H1 (cell line): ENCODE measurements around the gene ZNF483. TPM values are rescaled to one million over a fixed set of nuclear protein-coding genes. Genes with fewer than 3 reads are reported as not detected.

Experiments used
- CTCF ChIA-PET: fragments of 300-600 bp; sonication (Branson Sonifier 250); formaldehyde crosslinking; loops from one replicate; lab custom pipeline; 2021; ENCODE audit not compliant: partially characterized antibody; lab: Charles Lee
- POLR2A ChIA-PET: fragments of 300-600 bp; sonication (Branson Sonifier 250); formaldehyde crosslinking; loops from one replicate; lab custom pipeline; 2021; ENCODE audit warnings: inconsistent platforms; ENCODE audit not compliant: partially characterized antibody; lab: Charles Lee
- DNase-seq, 2 experiments: peaks; one replicate each; pipeline versions ENCODE4 v3.0.0 to v3.0.0-alpha.2; 2010 to 2022; ENCODE audit warnings: low spot score in 2 of 2, low read depth in 1 of 2, mixed read lengths in 1 of 2
- FAIRE-seq: peaks from 2 replicates; lab custom pipeline; 2011; peaks lifted over from hg19 to GRCh38; lab: Jason Lieb, UNC
- H2AFZ ChIP-seq: 2 replicates; pipeline ENCODE4 v1.8.1; 2012; ENCODE audit warnings: low read length, inconsistent platforms
- H2AK5ac ChIP-seq: 2 replicates; pipeline ENCODE4 v1.6.1; 2013; ENCODE audit warnings: low read depth, low read length
- H2BK120ac ChIP-seq: replicated peaks from 2 replicates; pipeline ENCODE3; 2013; ENCODE audit warnings: low read depth, low read length, inconsistent platforms
- H2BK12ac ChIP-seq: 2 replicates; pipeline ENCODE4 v1.6.1; 2013; ENCODE audit warnings: low read depth, low read length
- H2BK15ac ChIP-seq: 2 replicates; pipeline ENCODE4 v1.6.1; 2013; ENCODE audit warnings: low read length
- H2BK20ac ChIP-seq: 2 replicates; pipeline ENCODE4 v1.6.1; 2013; ENCODE audit warnings: low read length
- H2BK5ac ChIP-seq: 2 replicates; pipeline ENCODE4 v1.6.1; 2013; ENCODE audit warnings: low read depth, low read length
- H3K14ac ChIP-seq: 2 replicates; pipeline ENCODE4 v1.6.1; 2013; ENCODE audit warnings: inconsistent platforms; ENCODE audit not compliant: insufficient read length
- H3K18ac ChIP-seq: 2 replicates; pipeline ENCODE4 v1.6.1; 2013; ENCODE audit warnings: low read length; ENCODE audit errors: extremely low read depth
- H3K23ac ChIP-seq: 2 replicates; pipeline ENCODE4 v1.6.1; 2013; ENCODE audit warnings: inconsistent platforms; ENCODE audit not compliant: insufficient read length
- H3K23me2 ChIP-seq: 2 replicates; pipeline ENCODE4 v1.6.1; 2013; ENCODE audit warnings: low read depth, low read length
- H3K27ac ChIP-seq: 2 replicates; pipeline ENCODE4 v1.6.1; 2011; ENCODE audit warnings: low read depth, low read length, inconsistent platforms
- H3K27me3 ChIP-seq, 4 experiments: replicated peaks in 1 of 4; 1 replicate in 1 of 4; 2 replicates in 3 of 4; pipeline versions ENCODE4 v1.6.1 to v1.8.1; 2011 to 2013; ENCODE audit warnings: low read length in 3 of 4, mild to moderate bottlenecking in 3 of 4, inconsistent platforms in 2 of 4, mixed read lengths in 2 of 4, moderate library complexity in 1 of 4; ENCODE audit not compliant: control insufficient read depth in 3 of 4, insufficient read depth in 3 of 4; ENCODE audit errors: extremely low read depth in 1 of 4
- H3K36me3 ChIP-seq, 4 experiments: 2 replicates each; pipeline versions ENCODE4 v1.6.1 to v1.8.1; 2011 to 2013; ENCODE audit warnings: mild to moderate bottlenecking in 4 of 4, low read length in 3 of 4, moderate library complexity in 2 of 4, control low read depth in 1 of 4, inconsistent platforms in 1 of 4; ENCODE audit not compliant: insufficient read depth in 4 of 4, control insufficient read depth in 2 of 4
- H3K4ac ChIP-seq: replicated peaks from 2 replicates; pipeline ENCODE3; 2013; ENCODE audit warnings: low read length, low read depth, mixed read lengths, inconsistent platforms; ENCODE audit not compliant: insufficient read length
- H3K4me1 ChIP-seq, 4 experiments: replicated peaks in 1 of 4; 1 replicate in 1 of 4; 2 replicates in 3 of 4; pipeline versions ENCODE4 v1.6.1 to v1.8.1; 2011 to 2013; ENCODE audit warnings: low read length in 3 of 4, inconsistent platforms in 2 of 4, mixed read lengths in 1 of 4; ENCODE audit not compliant: insufficient read depth in 4 of 4, control insufficient read depth in 3 of 4
- H3K4me2 ChIP-seq, 2 experiments: 2 replicates each; pipeline versions ENCODE4 v1.6.1 to v1.8.1; 2011 to 2013; ENCODE audit warnings: low read depth in 2 of 2, low read length in 2 of 2, control low read depth in 1 of 2, inconsistent platforms in 1 of 2, mild to moderate bottlenecking in 1 of 2; ENCODE audit not compliant: insufficient read depth in 1 of 2
- H3K4me3 ChIP-seq, 4 experiments: fragments of 200-600, 300-600 bp in 1 of 4; sonication (generic), shearing (Covaris generic), sonication (Bioruptor Twin) in 1 of 4; 2 replicates each; pipeline versions ENCODE4 v1.5.1 to v1.8.1; 2011 to 2016; ENCODE audit warnings: low read length in 4 of 4, low read depth in 3 of 4, control low read depth in 2 of 4, inconsistent platforms in 2 of 4, mild to moderate bottlenecking in 2 of 4, mixed read lengths in 1 of 4, moderate library complexity in 1 of 4; ENCODE audit not compliant: insufficient read depth in 2 of 4; ENCODE audit errors: extremely low read depth in 1 of 4
- H3K56ac ChIP-seq: replicated peaks from 2 replicates; pipeline ENCODE3; 2013; ENCODE audit warnings: low read depth, mild to moderate bottlenecking, mixed read lengths, low read length, inconsistent platforms; ENCODE audit not compliant: insufficient read length
- H3K79me1 ChIP-seq: 2 replicates; pipeline ENCODE4 v1.6.1; 2013; ENCODE audit warnings: low read depth, low read length, control low read depth
- H3K79me2 ChIP-seq, 2 experiments: 2 replicates each; pipeline versions ENCODE4 v1.6.1 to v1.8.1; 2012 to 2013; ENCODE audit warnings: low read length in 2 of 2, mild to moderate bottlenecking in 2 of 2, inconsistent platforms in 1 of 2; ENCODE audit not compliant: insufficient read depth in 2 of 2, control insufficient read depth in 1 of 2
- H3K9ac ChIP-seq, 4 experiments: replicated peaks in 1 of 4; 1 replicate in 1 of 4; 2 replicates in 3 of 4; pipeline versions ENCODE4 v1.6.1 to v1.8.1; 2011 to 2013; ENCODE audit warnings: low read depth in 3 of 4, low read length in 3 of 4, control low read depth in 2 of 4, mild to moderate bottlenecking in 2 of 4, moderate library complexity in 2 of 4, inconsistent platforms in 1 of 4; ENCODE audit errors: extremely low read depth in 1 of 4
- H3K9me3 ChIP-seq, 2 experiments: 2 replicates each; pipeline versions ENCODE4 v1.6.1 to v1.8.1; 2012 to 2013; ENCODE audit warnings: mild to moderate bottlenecking in 2 of 2, moderate library complexity in 2 of 2, control low read depth in 1 of 2, inconsistent platforms in 1 of 2, low read depth in 1 of 2, low read length in 1 of 2, mixed read lengths in 1 of 2; ENCODE audit not compliant: insufficient read depth in 2 of 2
- H4K20me1 ChIP-seq, 2 experiments: replicated peaks in 1 of 2; 2 replicates each; pipeline versions ENCODE3 to v1.8.1; 2011 to 2013; ENCODE audit warnings: inconsistent platforms in 2 of 2, low read length in 2 of 2, mild to moderate bottlenecking in 1 of 2; ENCODE audit not compliant: insufficient read depth in 2 of 2, control insufficient read depth in 1 of 2
- H4K5ac ChIP-seq: 2 replicates; pipeline ENCODE4 v1.6.1; 2013; ENCODE audit warnings: low read length, low read depth, mixed read lengths, inconsistent platforms; ENCODE audit not compliant: insufficient read length
- H4K8ac ChIP-seq: 2 replicates; pipeline ENCODE4 v1.8.0; 2013; ENCODE audit warnings: mild to moderate bottlenecking, moderate library complexity, low read length, inconsistent platforms; ENCODE audit not compliant: insufficient read depth; ENCODE audit errors: extremely low read depth
- H4K91ac ChIP-seq: replicated peaks from 2 replicates; pipeline ENCODE3; 2013; ENCODE audit warnings: low read length, mixed read lengths, inconsistent platforms; ENCODE audit not compliant: insufficient read length
- HDAC6 ChIP-seq: IDR thresholded peaks from one replicate; pipeline ENCODE4 v1.7.1; 2012; ENCODE audit warnings: low read depth, mild to moderate bottlenecking, inconsistent platforms, low read length, moderate library complexity
- RFX5 ChIP-seq: IDR thresholded peaks from 2 replicates; pipeline ENCODE4 v1.6.1; 2011; ENCODE audit warnings: low read depth, low read length, improper control_type of control experiment, borderline replicate concordance
- TAF1 ChIP-seq: IDR thresholded peaks from 2 replicates; pipeline ENCODE4 v1.6.1; 2011; ENCODE audit warnings: mild to moderate bottlenecking, low read depth, low read length
- YY1 ChIP-seq: IDR thresholded peaks from 2 replicates; pipeline ENCODE4 v1.6.1; 2011; ENCODE audit warnings: low read depth, mild to moderate bottlenecking, low read length
- WGBS, 2 experiments: shearing (Covaris generic) in 1 of 2; methylation state at CpG; one replicate each; pipeline versions ENCODE4 v1.1.6 to v1.1.7; 2013 to 2015; ENCODE audit warnings: low lambda C conversion rate in 2 of 2, mixed read lengths in 2 of 2, inconsistent platforms in 1 of 2, low coverage in 1 of 2, missing lambda C conversion rate in 1 of 2; ENCODE audit not compliant: insufficient replicate concordance in 2 of 2, insufficient coverage in 1 of 2, insufficient read length in 1 of 2; ENCODE audit errors: extremely low coverage in 1 of 2, missing lambda C conversion rate in 1 of 2; 5-methylcytosine and 5-hydroxymethylcytosine counted together
- polyA plus RNA-seq, 7 experiments: library from polyadenylated mRNA; depleted of rRNA in 3 of 7; stranded (reverse) in 5 of 7; unstranded in 2 of 7; fragments of >200 nt in 5 of 7; fragments of 200-250 nt in 2 of 7; gene quantifications; 1 replicate in 5 of 7; 2 replicates in 1 of 7; 4 replicates in 1 of 7; pipeline versions ENCODE4 v1.2.1 to v1.2.3, GENCODE V29; 2011 to 2013; ENCODE audit warnings: missing spikeins in 2 of 7, mixed read lengths in 2 of 7
- total RNA-seq: library from RNA; stranded (reverse); fragmentation: NEBNext Ultra II Directional; extraction: Animal tissue kit (Norgen Biotek cat#: 25700); gene quantifications from 2 replicates; pipeline ENCODE4 v1.2.1, GENCODE V29; 2021
- TF ChIP-seq, protein P1 (sequence below): IDR thresholded peaks from 2 replicates; pipeline ENCODE4 v1.6.1; 2012; ENCODE audit warnings: inconsistent platforms
- TF ChIP-seq, protein P2 (sequence below): IDR thresholded peaks from 2 replicates; pipeline ENCODE4 v1.6.1; 2011; ENCODE audit warnings: low read length, improper control_type of control experiment

Gene ZNF483
- total and polyA plus RNA-seq, 2 of the 8 experiments (the other 6 are each of a cell fraction or from before 2014, with no cell fraction given), result 4.8 to 83.8 TPM

DNA sequence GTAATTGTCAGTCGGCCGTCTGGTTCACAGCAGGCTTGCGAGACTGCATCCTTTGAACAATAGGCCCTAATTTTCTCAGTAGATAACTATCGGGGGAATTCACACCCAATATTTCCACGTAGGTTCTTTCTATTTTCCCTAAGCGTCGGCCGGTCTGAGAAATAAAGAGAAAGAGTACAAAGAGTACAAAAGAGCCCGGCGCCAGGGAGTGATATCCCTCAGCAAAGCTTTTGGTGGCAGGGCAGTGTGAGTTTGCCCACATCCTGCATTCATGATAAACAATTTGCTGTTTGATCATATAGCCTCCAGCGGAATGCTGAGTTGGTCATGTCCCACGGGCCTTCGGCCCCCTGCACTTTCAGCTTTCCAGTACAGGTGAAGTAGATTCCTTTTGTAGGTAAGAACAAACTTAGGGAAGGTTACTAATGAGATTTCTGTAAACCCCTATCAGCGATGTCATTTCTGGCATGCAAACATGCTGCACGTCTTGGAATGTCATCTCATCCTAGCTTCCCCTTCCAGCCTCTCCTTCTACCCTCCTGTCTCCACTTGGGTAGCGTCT is 79.2 kb downstream of the ZNF483 start:
- Histone ChIP-seq H3K14ac (no peak overlapping the region), H3K4me2 (no peak overlapping the region), H4K91ac (no peak overlapping the region), H3K23me2 (peaks cover 8% of the 10 kb centered on the region), H3K9ac (no peak overlapping the region; a peak in 1 of 7 replicates), H2AFZ (no peak overlapping the region), H2BK120ac (no peak overlapping the region), H3K27ac (no peak overlapping the region), H2BK20ac (no peak overlapping the region), H4K5ac (no peak overlapping the region), H3K56ac (no peak overlapping the region), H3K4me1 (no peaks in the 10 kb centered on the region), H3K79me1 (no peaks in the 10 kb centered on the region), H3K9me3 (no peaks in the 10 kb centered on the region), H3K79me2 (no peaks in the 10 kb centered on the region), H3K4me3 (no peak overlapping the region), H3K27me3 (peaks cover 0 to 4% (median 2%) of the 10 kb centered on the region in 4 experiments; a peak in 2 of 7 replicates), H2AK5ac (no peak overlapping the region), H4K8ac (no peak overlapping the region), H4K20me1 (no peaks in the 10 kb centered on the region), H2BK12ac (no peak overlapping the region), H3K36me3 (no peaks in the 10 kb centered on the region), H3K4ac (no peak overlapping the region), H3K23ac (no peak overlapping the region), H3K18ac (no peak overlapping the region), H2BK15ac (no peak overlapping the region), H2BK5ac (no peak overlapping the region)
- DNase-seq, result no peak
- POLR2A ChIA-PET, result no interaction called here
- no peak for FAIRE-seq
- TF ChIP-seq, protein P1, sequence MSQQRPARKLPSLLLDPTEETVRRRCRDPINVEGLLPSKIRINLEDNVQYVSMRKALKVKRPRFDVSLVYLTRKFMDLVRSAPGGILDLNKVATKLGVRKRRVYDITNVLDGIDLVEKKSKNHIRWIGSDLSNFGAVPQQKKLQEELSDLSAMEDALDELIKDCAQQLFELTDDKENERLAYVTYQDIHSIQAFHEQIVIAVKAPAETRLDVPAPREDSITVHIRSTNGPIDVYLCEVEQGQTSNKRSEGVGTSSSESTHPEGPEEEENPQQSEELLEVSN, result no peak
- TF ChIP-seq HDAC6, result no peak
- TF ChIP-seq YY1, result no peak
- TF ChIP-seq RFX5, result no peak
- TF ChIP-seq TAF1, result no peak
- TF ChIP-seq, protein P2, sequence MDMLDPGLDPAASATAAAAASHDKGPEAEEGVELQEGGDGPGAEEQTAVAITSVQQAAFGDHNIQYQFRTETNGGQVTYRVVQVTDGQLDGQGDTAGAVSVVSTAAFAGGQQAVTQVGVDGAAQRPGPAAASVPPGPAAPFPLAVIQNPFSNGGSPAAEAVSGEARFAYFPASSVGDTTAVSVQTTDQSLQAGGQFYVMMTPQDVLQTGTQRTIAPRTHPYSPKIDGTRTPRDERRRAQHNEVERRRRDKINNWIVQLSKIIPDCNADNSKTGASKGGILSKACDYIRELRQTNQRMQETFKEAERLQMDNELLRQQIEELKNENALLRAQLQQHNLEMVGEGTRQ, result no peak
- CTCF ChIA-PET, result interaction anchor here (5.0 kb wide), 1 partner anchor 17 kb away, joined by 17 read pairs; no protein-coding TSS in a partner anchor
- 84% methylated on average over 16 of the region's 16 CpGs; no CpG with 5 or more reads in 1 of the 2 experiments for WGBS, 2 experiments
